Astrocyte of the hippocampus (primary cell): Measurements from ENCODE around the gene PTGER4.
"Not testable (repeated sequence)": the region's sequence is repeated elsewhere in the genome, so short reads cannot be mapped to it uniquely, and the experiment has no call there.

Source experiments
- DNase-seq: peaks from one replicate; pipeline ENCODE4 v3.0.0; 2011; ENCODE audit warnings: low read depth, low spot score

PTGER4 gene

DNA sequence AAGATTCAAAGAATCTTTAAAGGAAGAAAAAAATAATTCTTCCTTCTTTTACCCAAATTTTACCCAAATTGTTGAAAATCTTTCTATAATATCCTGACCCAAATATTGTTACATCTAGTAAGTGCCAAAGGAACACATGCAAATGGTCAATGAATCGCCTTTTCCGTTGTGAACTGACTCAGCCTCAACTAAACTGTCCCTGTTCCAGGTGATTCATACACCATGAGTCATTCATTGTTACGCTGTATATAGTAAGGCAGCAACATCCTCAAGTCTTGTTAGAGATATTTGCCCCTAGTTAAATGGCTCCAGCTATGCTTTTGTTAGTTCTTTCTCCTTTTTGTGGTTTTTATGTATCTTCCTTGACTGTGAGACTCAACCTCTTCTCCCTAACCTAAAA is 9.7 kb downstream of the PTGER4 start:
- DNase-seq: peak; percentile 92

- no peak for DNase-seq
Observed at GRCh38 chr5:40690267-40690666, 10.6 kb downstream of the PTGER4 start.

DNA sequence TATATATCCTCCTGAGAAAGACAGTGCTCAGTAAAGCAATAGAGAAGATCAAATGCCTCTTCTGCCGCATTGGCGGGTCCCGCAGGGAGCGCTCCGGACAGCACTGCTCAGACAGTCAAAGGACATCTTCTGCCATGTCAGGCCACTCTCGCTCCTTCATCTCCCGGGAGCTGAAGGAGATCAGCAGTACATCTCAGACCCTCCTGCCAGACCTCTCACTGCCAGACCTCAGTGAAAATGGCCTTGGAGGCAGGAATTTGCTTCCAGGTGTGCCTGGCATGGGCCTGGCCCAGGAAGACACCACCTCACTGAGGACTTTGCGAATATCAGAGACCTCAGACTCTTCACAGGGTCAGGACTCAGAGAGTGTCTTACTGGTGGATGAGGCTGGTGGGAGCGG is 12.2 kb downstream of the PTGER4 start:
- no peak for DNase-seq

- no peak for DNase-seq
Observed at GRCh38 chr5:40694433-40694832, 14.7 kb downstream of the PTGER4 start.

- no peak for DNase-seq
Observed at GRCh38 chr5:40700116-40700782, 20.5 kb downstream of the PTGER4 start.

GRCh38 chr5:40702027-40702426 is 22.3 kb downstream of the PTGER4 start:
- not testable (repeated sequence) for DNase-seq

GRCh38 chr5:40705484-40705883 is 25.8 kb downstream of the PTGER4 start:
- not testable (repeated sequence) for DNase-seq

DNA sequence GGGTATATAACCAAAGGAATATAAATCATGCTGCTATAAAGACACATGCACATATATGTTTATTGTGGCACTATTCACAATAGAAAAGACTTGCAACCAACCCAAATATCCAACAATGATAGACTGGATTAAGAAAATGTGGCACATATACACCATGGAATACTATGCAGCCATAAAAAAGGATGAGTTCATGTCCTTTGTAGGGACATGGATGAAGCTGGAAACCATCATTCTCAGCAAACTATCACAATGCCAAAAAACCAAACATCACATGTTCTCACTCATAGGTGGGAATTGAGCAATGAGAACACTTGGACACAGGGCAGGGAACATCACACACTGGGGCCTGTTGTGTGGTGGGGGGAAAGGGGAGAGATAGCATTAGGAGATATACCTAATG is 30.9 kb downstream of the PTGER4 start:
- not testable (repeated sequence) for DNase-seq

- DNase-seq: no peak
Observed at GRCh38 chr5:40714001-40714400, 34.3 kb downstream of the PTGER4 start.

- DNase-seq: no peak
Observed at GRCh38 chr5:40716000-40716399, 36.3 kb downstream of the PTGER4 start.

GRCh38 chr5:40716590-40716989 is 36.9 kb downstream of the PTGER4 start:
- DNase-seq: no peak

- DNase-seq: peak; percentile 52
Observed at GRCh38 chr5:40717281-40717680, 37.6 kb downstream of the PTGER4 start.

GRCh38 chr5:40720069-40720468 is 40.4 kb downstream of the PTGER4 start:
- DNase-seq: no peak

GRCh38 chr5:40722497-40722911 is 42.8 kb downstream of the PTGER4 start:
- not testable (repeated sequence) for DNase-seq

GRCh38 chr5:40733434-40733833 is 53.7 kb downstream of the PTGER4 start:
- DNase-seq: no peak

DNA sequence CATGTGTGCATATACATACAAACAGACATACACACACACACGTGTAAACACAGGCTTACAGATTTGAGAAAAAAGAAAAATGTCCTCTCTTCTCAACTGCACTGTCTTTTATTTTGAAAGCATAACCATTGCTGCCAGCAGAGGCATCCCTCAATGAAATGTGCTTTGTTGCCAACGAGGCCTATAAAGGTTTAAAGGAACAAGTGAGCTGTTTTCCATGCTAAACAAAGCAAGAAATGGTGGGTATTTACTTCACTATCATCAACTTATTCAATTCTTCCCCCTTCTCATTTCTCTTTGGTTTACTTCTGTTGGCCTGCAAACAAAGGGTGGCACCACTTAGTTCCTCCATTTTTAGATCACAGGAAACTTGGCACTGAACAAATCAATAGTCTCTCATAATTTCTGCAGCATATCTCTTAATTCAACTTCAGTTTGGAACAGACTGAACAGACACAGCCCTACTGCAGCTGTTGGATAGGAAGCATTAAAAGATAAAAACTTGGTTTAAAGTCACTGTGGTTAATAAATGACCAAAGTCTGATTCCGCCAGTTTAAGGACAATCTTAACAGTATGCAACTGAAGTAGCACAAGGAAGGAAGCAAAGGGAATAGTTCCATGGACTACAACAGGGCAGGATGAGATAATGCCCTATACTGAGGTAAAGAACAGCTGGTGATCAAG is 54.3 kb downstream of the PTGER4 start:
- DNase-seq: no peak

GRCh38 chr5:40734986-40735385 is 55.3 kb downstream of the PTGER4 start:
- no peak for DNase-seq

- no peak for DNase-seq
Observed at GRCh38 chr5:40735609-40736008, 55.9 kb downstream of the PTGER4 start.

GRCh38 chr5:40736103-40736875 is 56.6 kb downstream of the PTGER4 start:
- DNase-seq: peak; percentile 71

- no peak for DNase-seq
Observed at GRCh38 chr5:40738502-40738901, 58.8 kb downstream of the PTGER4 start.
